Measurements from ENCODE around the gene SLC22A31.

Gene SLC22A31

DNA sequence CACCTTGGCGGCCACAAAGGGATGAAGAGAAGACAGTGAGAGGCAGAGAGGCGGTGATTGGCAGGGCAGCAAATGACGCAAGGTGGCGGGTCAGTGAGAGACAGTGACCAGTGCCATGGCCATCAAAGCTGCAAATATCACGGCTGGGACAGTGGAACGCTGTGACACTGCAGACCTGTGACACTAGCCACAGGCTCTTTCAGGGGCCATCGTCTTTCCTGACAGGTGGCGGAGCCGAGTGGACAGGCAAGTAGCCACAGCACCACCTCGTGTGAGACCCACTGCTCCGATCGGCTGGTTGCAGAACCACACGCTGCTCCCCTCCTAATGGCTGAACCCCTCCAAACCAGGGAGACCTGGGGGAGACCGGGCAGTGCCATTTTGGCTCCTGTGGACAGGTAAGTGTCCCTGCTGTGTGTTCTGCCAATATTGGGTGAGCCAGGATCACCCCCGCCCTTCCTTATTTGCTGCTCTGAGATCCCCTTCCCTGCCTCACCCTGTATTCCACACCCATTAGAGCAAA, 9.2 kb upstream of the SLC22A31 start:
- TF ChIP-seq JUND (IDR thresholded peaks at IDR 0.05; ENCODE audit: low read depth): no peak
- in situ Hi-C loops (cut with HindIII; ENCODE audit: low pct_unique_long_range_greater_than_20kb, low sequenced_read_pairs): no loop called here
- no peak for DNase-seq (ENCODE audit: low read depth in 1 of 2, low spot score in 1 of 2)

GRCh38 chr16:89207993-89208392, 7.7 kb upstream of the SLC22A31 start:
- no peak for DNase-seq (ENCODE audit: low read depth in 1 of 2, low spot score in 1 of 2)
- in situ Hi-C loops (cut with HindIII; ENCODE audit: low pct_unique_long_range_greater_than_20kb, low sequenced_read_pairs): no loop called here
- no peak for TF ChIP-seq JUND (IDR thresholded peaks at IDR 0.05; ENCODE audit: low read depth)

DNA sequence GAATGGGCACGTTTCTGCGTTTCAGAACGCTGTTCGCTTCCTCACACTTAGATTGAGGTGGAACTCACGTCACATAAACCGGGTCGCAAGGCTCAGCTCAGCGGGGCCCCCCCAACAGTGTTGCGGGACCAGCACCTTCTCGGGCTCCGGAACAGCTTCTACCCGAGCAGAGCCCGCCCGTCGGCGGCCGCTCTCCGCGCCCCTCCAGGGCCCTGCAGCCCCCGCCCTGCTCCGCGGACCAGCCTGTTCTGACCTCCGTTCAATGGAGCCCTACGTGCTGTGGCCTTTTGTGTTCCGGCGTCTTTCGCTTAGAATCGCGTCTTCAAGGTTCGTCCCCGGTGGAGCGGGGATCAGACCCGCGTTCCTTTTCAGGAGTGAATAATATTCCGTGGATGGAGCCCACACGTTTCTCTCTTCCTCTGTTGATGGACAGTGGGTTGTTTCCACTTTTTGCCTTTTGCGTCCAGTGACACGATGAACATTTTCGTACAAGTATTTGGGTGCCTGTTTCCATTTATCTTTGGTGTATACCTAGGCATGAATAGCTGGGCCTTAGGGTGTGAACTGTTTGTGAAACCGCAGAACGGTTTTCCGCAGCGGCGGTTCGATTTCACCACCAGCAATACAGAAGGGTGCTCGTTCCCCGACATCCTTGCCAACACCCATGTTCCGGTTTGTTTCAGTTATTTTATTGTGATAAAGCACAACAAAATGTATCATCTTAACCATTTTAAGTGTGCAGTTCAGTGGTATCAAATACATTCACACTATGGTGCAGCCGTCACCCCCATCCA, 2.3 kb upstream of the SLC22A31 start:
- in situ Hi-C loops (cut with HindIII; ENCODE audit: low pct_unique_long_range_greater_than_20kb, low sequenced_read_pairs): no loop called here
- no peak for DNase-seq (ENCODE audit: low read depth in 1 of 2, low spot score in 1 of 2)
- no peak for TF ChIP-seq JUND (IDR thresholded peaks at IDR 0.05; ENCODE audit: low read depth)

- TF ChIP-seq JUND (IDR thresholded peaks at IDR 0.05; ENCODE audit: low read depth): no peak
- DNase-seq (ENCODE audit: low read depth in 1 of 2, low spot score in 1 of 2): peak; percentile 95 to 98
- in situ Hi-C loops (cut with HindIII; ENCODE audit: low pct_unique_long_range_greater_than_20kb, low sequenced_read_pairs): no loop called here
These were observed 1.4 kb upstream of the SLC22A31 start for GRCh38 chr16:89201439-89202377.

DNA sequence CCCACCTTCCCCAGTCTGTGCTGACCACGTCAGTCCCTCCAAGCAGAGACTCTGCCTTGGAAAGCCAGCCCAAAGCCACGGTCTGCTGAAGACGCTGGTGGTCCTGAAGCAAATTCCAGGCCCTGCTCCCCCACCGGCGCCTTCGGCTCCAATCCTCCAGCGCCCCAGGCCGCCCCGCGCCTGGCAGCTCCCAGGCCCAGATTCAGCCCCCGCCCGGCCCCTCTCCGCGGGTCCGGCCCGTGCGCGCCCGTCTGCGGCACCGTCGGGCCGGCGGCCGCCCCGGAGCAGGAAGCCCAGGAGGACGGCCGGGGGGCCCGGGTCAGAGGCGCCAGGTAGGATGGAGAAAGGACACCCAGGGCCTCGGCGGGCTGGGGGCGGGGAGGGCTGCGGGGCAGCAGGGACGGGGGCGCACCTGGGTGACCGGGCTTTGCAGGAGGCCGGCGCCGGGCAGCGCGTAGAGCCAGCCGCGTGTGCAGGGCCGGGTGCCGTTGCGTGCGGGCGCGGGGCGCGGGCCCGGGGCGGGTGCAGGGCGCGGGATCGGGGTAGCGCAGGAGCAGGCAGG, 594 bp upstream of the SLC22A31 start:
- no peak for DNase-seq (ENCODE audit: low read depth in 1 of 2, low spot score in 1 of 2)
- TF ChIP-seq JUND (IDR thresholded peaks at IDR 0.05; ENCODE audit: low read depth): no peak
- in situ Hi-C loops (cut with HindIII; ENCODE audit: low pct_unique_long_range_greater_than_20kb, low sequenced_read_pairs): no loop called here

GRCh38 chr16:89199241-89200123, 855 bp downstream of the SLC22A31 start:
- TF ChIP-seq JUND (IDR thresholded peaks at IDR 0.05; ENCODE audit: low read depth): no peak
- in situ Hi-C loops (cut with HindIII; ENCODE audit: low pct_unique_long_range_greater_than_20kb, low sequenced_read_pairs): no loop called here
- no peak for DNase-seq (ENCODE audit: low read depth in 1 of 2, low spot score in 1 of 2)

DNA sequence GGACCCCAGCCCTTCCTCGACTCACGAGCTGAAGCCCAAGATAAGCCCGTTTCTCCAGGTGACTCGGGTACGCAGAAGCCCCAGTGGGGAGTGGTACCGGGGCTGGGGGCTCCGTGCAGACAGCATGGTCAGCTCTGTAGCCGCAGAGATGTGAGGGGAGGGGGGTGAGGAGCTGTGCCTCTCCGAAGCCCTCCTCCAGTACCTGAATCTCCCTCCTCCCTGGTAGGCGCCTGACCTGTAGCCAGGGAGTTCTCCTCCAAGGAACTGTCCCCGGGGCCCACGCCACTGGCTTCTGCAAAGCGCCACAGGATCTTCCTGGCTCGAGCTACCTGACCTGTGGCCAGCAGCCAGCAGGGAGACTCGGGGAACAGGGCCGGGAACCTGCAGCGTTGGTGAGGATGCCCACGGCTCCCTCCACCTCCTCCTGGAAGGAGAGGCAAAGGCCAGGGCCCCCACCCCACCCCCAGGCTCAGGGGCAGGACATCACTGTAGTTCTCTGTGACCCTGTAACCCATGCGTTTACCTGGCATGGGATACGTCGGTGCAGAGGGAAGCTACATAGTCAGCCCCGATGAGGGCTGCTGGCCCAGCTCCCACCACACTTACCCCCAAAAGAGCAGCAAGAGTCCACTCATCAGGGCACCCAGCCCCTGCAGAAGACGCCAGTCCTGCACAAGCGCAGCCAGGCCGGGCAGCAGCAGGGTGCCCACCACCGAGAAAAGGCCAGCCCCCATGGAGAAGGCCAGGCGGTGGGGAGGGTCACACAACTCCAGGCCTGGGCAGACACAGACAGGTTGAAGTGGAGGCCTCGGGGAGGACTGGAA, 1.7 kb downstream of the SLC22A31 start:
- no peak for DNase-seq (ENCODE audit: low read depth in 1 of 2, low spot score in 1 of 2)
- in situ Hi-C loops (cut with HindIII; ENCODE audit: low pct_unique_long_range_greater_than_20kb, low sequenced_read_pairs): no loop called here
- TF ChIP-seq JUND (IDR thresholded peaks at IDR 0.05; ENCODE audit: low read depth): no peak

DNA sequence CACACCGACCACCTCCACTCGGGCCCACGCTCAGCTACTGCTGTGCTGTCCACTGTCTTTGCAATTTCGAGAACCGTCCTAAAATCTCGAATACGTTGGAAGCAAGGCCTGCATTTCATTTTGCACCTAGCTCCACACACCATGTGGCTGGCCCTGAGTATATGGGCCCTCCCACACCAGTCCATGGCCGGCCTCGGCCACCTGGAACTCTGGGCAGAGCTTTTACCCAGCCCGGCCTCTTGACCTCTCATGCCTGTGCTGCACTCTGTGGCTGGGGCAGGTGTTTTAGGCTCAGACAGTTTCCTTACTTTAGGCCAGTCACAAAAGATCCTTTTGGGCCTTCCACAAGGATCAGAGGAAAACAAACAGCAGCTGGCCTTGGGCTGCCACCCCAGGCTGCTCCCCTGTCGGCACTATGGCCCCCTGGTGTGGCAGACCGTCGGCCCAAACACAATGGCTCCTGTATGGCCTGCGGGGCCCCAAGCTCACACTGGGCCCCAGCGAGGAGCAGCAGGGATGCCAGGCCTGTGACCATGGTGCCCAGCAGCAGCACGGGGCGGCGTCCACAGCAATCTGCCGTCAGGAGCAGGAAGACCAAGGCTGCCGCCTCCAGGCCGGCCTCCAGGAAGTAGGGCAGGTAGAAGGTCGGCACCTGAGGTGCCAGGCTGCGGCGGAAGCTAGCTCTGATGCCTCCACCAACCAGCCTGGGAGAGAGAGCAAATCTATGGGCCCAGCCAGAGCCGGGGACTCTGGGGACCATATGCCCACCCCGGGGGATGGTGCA, 2.5 kb downstream of the SLC22A31 start:
- no peak for TF ChIP-seq JUND (IDR thresholded peaks at IDR 0.05; ENCODE audit: low read depth)
- DNase-seq (ENCODE audit: low read depth in 1 of 2, low spot score in 1 of 2): peak in 1 of 2 experiments; percentile 37
- in situ Hi-C loops (cut with HindIII; ENCODE audit: low pct_unique_long_range_greater_than_20kb, low sequenced_read_pairs): no loop called here

GRCh38 chr16:89197033-89197632, 3.2 kb downstream of the SLC22A31 start:
- in situ Hi-C loops (cut with HindIII; ENCODE audit: low pct_unique_long_range_greater_than_20kb, low sequenced_read_pairs): no loop called here
- no peak for TF ChIP-seq JUND (IDR thresholded peaks at IDR 0.05; ENCODE audit: low read depth)
- DNase-seq (ENCODE audit: low read depth in 1 of 2, low spot score in 1 of 2): no peak

- no peak for TF ChIP-seq JUND (IDR thresholded peaks at IDR 0.05; ENCODE audit: low read depth)
- DNase-seq (ENCODE audit: low read depth in 1 of 2, low spot score in 1 of 2): no peak
- in situ Hi-C loops (cut with HindIII; ENCODE audit: low pct_unique_long_range_greater_than_20kb, low sequenced_read_pairs): no loop called here
These were observed 4.7 kb downstream of the SLC22A31 start for GRCh38 chr16:89195521-89196171.

Measured in T47D (cell line).